Stimulated activated CD4-positive, alpha-beta T cell treated with anti-CD3 and anti-CD28 coated beads, Interleukin-4, amount 100 ng/mL, for 1 hour (primary cell): ENCODE measurements around the gene MS4A4E.
"Not testable (repeated sequence)": the region's sequence is repeated elsewhere in the genome, so short reads cannot be mapped to it uniquely, and the experiment has no call there.

Experiments used
- DNase-seq: peaks from one replicate; pipeline ENCODE4 v3.0.0-alpha.2; 2020

MS4A4E gene

GRCh38 chr11:60170566-60170965 is 72.4 kb downstream of the MS4A4E start:
- DNase-seq: no peak

- DNase-seq: no peak
Measured at GRCh38 chr11:60169264-60169915, 73.5 kb downstream of the MS4A4E start.

- no peak for DNase-seq
Measured at GRCh38 chr11:60168306-60168705, 74.6 kb downstream of the MS4A4E start.

GRCh38 chr11:60165951-60166350 is 77.0 kb downstream of the MS4A4E start:
- DNase-seq: no peak

GRCh38 chr11:60165538-60165937 is 77.4 kb downstream of the MS4A4E start:
- no peak for DNase-seq

- DNase-seq: no peak
Measured at GRCh38 chr11:60164550-60165075, 78.3 kb downstream of the MS4A4E start.

GRCh38 chr11:60161766-60162165 is 81.2 kb downstream of the MS4A4E start:
- DNase-seq: no peak

GRCh38 chr11:60161107-60161506 is 81.8 kb downstream of the MS4A4E start:
- DNase-seq: no peak

GRCh38 chr11:60159868-60160267 is 83.1 kb downstream of the MS4A4E start:
- no peak for DNase-seq

- no peak for DNase-seq
Measured at GRCh38 chr11:60159284-60159683, 83.7 kb downstream of the MS4A4E start.

- no peak for DNase-seq
Measured at GRCh38 chr11:60158636-60159035, 84.3 kb downstream of the MS4A4E start.

- DNase-seq: no peak
Measured at GRCh38 chr11:60155931-60156330, 87.0 kb downstream of the MS4A4E start.

GRCh38 chr11:60152727-60153126 is 90.2 kb downstream of the MS4A4E start:
- not testable (repeated sequence) for DNase-seq

GRCh38 chr11:60150279-60150678 is 92.7 kb downstream of the MS4A4E start:
- no peak for DNase-seq
